ENCODE measurements around the gene NR3C2.
"Not testable (repeated sequence)": the region's sequence is repeated elsewhere in the genome, so short reads cannot be mapped to it uniquely, and the experiment has no call there.

The NR3C2 gene

DNA sequence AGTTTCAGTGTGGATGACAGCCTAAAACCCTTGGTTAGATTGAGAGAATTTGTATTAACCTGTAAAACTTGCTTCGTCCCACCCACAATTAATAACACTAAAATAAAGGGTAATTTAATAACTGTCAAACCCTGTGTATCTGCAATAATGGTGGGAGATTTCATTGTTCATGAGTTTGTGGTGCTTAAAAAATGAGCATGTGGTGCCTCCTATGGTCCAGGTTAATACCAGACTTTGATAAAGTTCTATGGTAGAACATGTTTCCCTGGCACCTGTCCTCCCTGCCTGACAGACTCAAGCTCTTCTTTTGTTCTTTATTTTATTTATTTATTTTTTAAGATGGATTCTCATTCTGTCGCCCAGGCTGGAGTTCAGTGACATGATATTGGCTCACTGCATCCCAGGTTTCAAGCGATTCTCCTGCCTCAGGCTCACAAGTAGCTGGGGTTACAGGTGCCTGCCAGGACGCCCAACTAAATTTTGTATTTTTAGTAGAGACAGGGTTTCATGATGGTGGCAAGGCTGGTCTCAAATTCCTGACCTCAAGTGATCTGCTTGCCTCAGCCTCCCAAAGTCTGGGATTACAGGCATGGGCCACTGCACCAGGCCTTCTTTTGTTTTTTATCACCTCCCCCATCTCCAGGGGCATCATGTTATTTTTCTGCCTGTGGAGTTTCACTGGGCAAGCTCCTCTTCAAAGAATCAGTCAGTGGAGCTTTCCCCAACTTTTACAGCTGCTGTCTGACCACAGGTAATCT is 289.2 kb downstream of the NR3C2 start:
- no peak for DNase-seq

DNA sequence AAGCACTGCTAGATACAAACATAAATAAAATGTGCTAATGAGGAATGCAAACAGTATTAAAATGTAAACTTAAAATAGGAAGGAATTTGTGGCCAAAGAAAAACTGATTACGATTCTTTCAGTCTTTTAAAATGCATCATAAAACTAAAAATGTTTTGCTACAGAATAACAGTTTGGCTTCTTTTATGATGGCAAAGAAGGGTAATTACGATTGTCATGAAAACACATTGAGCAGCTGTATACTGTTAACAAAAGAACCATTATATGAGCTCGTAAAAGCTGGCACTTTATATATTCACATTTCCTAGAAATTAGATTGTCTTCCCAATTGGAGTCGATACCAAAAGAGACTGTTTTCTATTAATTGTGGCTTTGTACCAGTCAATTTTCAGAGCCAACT is 290.4 kb downstream of the NR3C2 start:
- DNase-seq = no peak

DNA sequence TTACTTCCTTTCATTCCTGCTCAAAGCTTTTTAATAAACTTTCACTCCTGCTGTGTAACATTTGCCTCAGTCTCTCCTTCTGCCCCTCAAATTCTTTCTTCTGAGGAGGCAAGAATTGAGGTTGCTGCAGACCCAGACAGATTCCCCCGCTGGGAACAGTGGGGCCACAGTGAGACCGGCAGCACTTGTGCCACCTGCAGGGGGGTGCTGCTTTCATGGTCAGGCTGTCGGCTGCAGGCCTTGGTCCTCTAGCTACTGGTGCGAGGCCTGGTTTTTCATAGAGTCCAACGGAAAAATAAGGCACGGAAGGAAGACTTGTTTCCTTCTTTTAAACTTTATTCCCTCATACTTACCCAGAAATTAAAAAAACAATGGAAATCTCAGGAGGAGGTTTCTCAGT is 296.7 kb downstream of the NR3C2 start:
- DNase-seq = no peak

- no peak for DNase-seq
Observed at GRCh38 chr4:148143174-148143573, 299.0 kb downstream of the NR3C2 start.

DNA sequence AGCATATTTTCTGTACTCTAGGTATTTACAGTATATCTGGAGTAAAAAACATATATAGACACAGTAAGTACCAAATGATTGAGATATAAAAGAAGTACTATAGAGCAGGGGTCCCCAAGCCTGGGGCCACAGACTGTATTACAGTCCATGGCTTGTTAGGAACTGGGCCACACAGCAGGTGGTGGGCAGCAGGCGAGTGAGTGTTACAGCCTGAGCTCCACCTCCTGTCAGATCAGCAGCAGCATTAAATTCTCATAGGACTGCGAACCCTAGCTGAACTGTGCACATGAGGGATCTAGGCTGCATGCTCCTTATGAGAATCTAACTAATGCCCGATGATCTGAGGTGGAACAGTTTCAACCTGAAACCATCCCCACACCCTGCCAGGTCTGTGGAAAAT is 300.7 kb downstream of the NR3C2 start:
- DNase-seq = no peak

- DNase-seq = no peak
Observed at GRCh38 chr4:148126825-148127224, 315.4 kb downstream of the NR3C2 start.

DNA sequence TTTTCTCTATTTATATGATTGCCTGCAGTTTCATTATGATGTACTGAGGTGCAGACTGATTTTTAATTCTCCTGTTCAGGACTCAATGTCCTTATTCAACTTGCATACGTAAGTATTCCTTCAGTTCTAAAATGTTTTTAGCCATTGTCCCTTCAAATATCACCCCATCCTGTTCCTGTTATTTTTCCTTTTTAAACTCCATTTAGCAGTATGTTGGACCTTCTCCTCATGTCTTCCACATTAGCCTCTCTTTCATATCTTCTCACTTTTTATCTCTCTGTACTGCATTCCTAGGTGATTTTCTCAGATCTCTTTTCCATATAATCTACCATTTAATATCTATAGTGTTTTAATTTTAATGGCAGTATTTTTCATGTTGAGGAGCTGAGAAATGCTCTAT is 317.7 kb downstream of the NR3C2 start:
- no peak for DNase-seq

- not testable (repeated sequence) for DNase-seq
Observed at GRCh38 chr4:148123161-148123560, 319.1 kb downstream of the NR3C2 start.

GRCh38 chr4:148120216-148120615 is 322.0 kb downstream of the NR3C2 start:
- DNase-seq = no peak

- DNase-seq = peak; percentile 19
Observed at GRCh38 chr4:148118633-148119032, 323.6 kb downstream of the NR3C2 start.

GRCh38 chr4:148118179-148118578 is 324.0 kb downstream of the NR3C2 start:
- no peak for DNase-seq

DNA sequence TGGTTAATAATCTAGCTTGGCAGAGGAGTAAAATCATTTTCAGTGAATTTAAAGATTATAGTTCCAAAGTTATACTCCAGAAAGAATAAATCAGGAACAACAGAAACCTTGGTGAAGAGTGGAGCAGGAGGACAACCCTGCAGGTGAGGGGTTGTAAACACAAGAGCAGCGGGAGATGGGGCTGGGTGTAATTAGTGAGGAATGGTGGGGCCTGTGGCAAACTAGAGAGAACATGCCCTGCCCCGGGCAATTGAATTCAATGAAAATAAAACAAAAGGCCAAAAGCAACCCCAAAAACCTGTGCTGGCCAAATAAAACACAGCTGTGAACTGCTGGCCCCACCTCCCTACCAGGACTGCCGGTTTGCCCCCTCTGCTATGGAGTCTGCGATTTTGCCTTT is 325.2 kb downstream of the NR3C2 start:
- no peak for DNase-seq

GRCh38 chr4:148116264-148116663 is 325.9 kb downstream of the NR3C2 start:
- peak; percentile 81 for DNase-seq

GRCh38 chr4:148114436-148114835 is 327.8 kb downstream of the NR3C2 start:
- no peak for DNase-seq

- no peak for DNase-seq
Observed at GRCh38 chr4:148112231-148112982, 329.8 kb downstream of the NR3C2 start.

DNA sequence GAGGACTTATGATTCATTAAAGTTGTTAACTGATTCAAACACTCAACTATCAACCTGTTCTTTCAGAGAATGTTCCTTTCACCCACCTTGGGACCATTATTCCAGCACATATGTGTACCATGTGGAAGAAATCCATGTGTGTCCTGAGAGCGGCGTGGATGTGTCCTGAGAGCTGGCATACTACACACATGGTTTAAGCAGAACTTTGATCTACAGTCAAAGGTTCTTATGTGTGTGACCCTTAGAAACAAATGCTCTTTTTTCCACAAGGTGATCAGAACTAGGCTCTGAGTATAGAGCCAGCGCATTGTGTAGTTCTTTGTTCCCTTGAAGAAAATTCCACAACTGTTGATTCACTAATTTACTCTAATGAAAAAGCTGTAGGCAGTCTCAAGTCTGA is 332.0 kb downstream of the NR3C2 start:
- DNase-seq = no peak

- DNase-seq = no peak
Observed at GRCh38 chr4:148109216-148109615, 333.0 kb downstream of the NR3C2 start.

DNA sequence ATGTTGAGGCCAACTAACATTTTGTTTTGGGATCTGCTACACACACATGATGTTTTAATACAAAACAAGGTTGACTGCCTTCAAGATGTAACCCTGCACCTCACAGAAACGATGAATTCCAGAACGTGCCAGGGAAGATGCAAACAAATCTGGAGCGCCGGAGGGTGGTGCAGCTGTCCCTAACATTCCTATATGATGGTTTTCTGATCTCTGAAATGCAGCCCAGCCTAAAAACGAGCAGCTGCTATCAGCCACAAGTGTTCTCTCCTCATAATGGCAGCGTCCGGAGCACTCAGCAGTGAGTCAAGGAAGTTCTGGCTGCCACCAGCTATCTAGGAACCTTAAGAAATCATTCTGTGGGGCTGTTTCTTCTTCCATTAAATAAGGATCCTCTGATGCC is 333.4 kb downstream of the NR3C2 start:
- no peak for DNase-seq

DNA sequence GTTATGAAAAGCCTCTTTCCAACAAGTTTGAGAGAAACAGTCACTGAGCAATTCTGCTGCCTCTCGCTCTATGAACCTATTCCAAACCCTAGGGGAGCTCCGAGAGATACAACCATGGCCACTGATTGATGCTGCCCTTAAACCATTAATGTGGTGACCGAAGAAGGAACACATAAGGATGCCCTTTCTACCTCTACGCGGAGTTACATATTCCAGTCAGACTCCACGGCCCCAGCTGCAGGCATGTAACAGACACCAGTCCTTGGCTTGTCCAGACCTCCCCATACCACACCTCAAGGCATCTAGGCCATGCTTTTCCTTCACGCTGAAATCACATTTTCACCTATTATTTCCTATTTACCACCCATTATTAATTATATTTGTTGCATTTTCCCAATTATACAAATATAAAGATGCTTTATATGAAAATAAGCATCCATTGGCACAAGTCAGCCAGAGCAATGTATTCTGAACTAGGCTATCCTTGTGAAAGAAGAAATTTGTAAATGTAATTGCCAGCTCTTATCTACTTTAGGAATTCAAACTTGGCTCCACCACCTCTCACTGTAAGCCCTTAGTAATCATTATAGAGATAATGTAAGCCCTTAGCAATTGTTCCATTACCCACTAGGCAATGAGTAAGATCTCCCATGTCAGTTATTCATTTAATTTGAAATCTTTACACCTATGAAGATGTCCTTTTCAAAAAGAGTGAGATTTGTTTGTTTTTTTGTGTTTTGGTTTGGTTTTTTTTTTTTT is 338.4 kb downstream of the NR3C2 start:
- DNase-seq = no peak

GRCh38 chr4:148101790-148102189 is 340.4 kb downstream of the NR3C2 start:
- no peak for DNase-seq

DNA sequence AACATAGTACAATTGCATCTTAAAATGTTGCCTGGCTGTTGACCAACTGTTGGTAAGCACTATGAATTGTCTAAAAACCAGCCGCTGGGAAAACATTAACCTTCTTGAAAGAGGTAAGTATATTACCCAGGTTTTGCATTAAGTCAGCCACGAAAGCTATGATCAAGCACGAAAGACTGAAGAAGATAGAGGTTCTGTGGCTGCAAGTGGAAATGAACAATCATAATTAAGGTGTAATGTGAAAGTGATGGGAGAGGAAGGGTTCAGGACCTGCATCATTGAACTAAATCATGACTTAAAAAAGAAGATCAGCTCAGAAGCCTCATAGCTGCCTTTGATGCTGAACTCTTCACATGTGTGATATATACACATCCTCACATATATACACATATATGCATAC is 341.0 kb downstream of the NR3C2 start:
- no peak for DNase-seq

DNA sequence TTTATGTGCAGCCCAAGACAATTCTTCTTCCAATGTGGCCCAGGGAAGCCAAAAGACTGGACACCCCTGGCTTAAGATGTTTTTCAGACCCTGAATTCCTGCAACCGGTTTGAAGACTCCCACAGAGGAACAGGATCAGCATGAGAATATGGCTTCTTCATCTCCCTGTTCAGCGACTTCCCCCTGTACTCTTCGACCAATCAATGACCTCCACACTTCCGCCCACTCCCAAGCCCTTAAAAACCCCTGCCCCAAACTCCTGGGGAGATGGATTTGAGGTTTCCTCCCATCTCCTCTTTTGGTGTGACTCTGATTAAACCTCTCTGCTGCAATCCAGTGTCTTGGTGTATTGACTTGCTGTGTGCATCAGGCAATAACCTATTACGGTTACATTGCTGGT is 344.4 kb downstream of the NR3C2 start:
- no peak for DNase-seq

DNA sequence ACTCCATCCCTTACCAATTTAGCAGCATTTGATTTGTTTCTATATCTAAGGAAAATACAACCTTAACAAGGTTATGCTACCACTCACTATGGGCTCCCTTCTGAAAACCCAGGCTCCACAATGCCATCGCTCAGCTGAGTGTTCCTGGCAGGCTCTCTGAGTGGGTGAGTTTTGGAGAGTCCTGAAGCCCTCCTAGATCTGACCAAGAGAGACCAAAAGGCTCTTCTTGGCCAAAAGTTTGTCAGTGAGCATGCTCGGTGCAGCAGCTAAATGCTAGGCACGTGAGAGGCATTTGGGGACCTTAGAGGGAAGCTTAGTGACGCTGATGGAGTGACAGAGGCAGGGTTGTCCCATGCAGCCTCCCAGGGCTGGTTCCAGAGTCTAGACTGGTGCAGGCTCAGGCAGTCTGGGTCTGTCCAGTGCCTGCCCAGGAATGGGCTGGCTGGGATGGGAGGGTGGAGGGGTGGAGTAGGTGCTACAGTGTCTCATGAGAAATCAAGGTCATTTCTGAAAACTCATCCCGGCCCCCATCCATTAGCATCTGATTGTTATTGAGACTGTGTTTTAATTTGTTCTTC is 346.8 kb downstream of the NR3C2 start:
- no peak for DNase-seq

Data from RPMI8226 (cell line).